Activated T-helper 1 cell treated with anti-CD3 and anti-CD28 coated beads, Interleukin-12 subunit alpha, Interleukin-12 subunit beta, Interleukin-2, Interleukin-4 antibody, amounts not matched to agents 30 ng/mL and 10 ng/mL and 1 ng/mL, durations not matched to agents 14 hours and 24 hours and 36 hours (primary cell): ENCODE measurements around the gene PHF20. TPM values are rescaled to one million over a fixed set of nuclear protein-coding genes. Genes with fewer than 3 reads are reported as not detected.
"Not testable (repeated sequence)": the region's sequence is repeated elsewhere in the genome, so short reads cannot be mapped to it uniquely, and the experiment has no call there.

Experiments
- DNase-seq: peaks from one replicate; pipeline ENCODE4 v3.0.0; 2021; ENCODE audit warnings: low spot score
- H3K27ac Mint-ChIP-seq: one replicate; pipeline ENCODE4 v1.8.0; 2021; ENCODE audit warnings: mild to moderate bottlenecking, mixed read lengths
- H3K27me3 Mint-ChIP-seq: one replicate; pipeline ENCODE4 v1.8.0; 2022; ENCODE audit warnings: mild to moderate bottlenecking, moderate library complexity, mixed read lengths; ENCODE audit not compliant: insufficient read depth
- H3K36me3 Mint-ChIP-seq: one replicate; pipeline ENCODE4 v1.8.0; 2021; ENCODE audit warnings: low read depth, mixed read lengths
- H3K4me1 Mint-ChIP-seq: one replicate; pipeline ENCODE4 v1.8.0; 2021; ENCODE audit warnings: low read depth, mixed read lengths
- H3K4me3 Mint-ChIP-seq: one replicate; pipeline ENCODE4 v1.8.0; 2021; ENCODE audit warnings: mild to moderate bottlenecking, moderate library complexity, mixed read lengths
- H3K9me3 Mint-ChIP-seq: one replicate; pipeline ENCODE4 v1.8.0; 2021; ENCODE audit warnings: mixed read lengths
- intact Hi-C: fragments of 100-400 bp; cut with micrococcal nuclease; formaldehyde crosslinking; loops from one replicate; pipeline ENCODE4 v1.15.1; 2024
- total RNA-seq: library from RNA; stranded (reverse); gene quantifications from 2 replicates; pipeline ENCODE4 v1.2.3, GENCODE V29; 2022

PHF20 gene
- total RNA-seq, 1 donor from 2014 or later: 50.5 TPM

DNA sequence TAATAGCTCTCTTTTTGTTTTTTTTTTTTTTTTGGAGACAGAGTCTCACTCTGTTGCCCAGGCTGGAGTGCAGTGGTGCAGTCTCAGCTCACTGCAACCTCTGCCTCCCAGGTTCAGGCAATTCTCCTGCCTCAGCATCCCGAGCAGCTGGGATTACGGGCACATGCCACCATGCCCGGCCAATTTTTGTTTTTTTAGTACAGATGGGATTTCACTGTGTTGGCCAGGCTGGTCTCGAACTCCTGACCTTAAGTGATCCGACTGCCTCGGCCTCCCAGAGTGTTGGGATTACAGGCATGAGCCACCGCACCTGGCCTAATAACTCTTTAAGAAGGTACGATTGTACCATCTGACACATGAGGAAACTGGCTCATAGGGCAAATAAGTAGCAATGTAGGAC, 224.7 kb downstream of the PHF20 start:
- H3K4me1 Mint-ChIP-seq, H3K4me3 Mint-ChIP-seq, H3K27me3 Mint-ChIP-seq, DNase-seq, H3K27ac Mint-ChIP-seq, H3K36me3 Mint-ChIP-seq, H3K9me3 Mint-ChIP-seq, intact Hi-C loops: not testable (repeated sequence)

Other genes with a start within 250 kb of the PHF20 start
- not detected in 2 replicates for gene C20orf173, start 242.4 kb upstream of the PHF20 start, total RNA-seq
- 132 and 137 TPM in 2 replicates for gene ERGIC3, start 229.9 kb upstream of the PHF20 start, total RNA-seq
- 3.6 and 5.1 TPM in 2 replicates for gene SPAG4, start 156.2 kb upstream of the PHF20 start, total RNA-seq
- 304 and 308 TPM in 2 replicates for gene CPNE1, start 107.1 kb upstream of the PHF20 start, total RNA-seq
- gene RBM12, start 107.1 kb upstream of the PHF20 start, total RNA-seq: 151 and 168 TPM in 2 replicates
- 35.7 and 36.2 TPM in 2 replicates for gene NFS1, start 72.7 kb upstream of the PHF20 start, total RNA-seq
- gene ROMO1, start 72.6 kb upstream of the PHF20 start, total RNA-seq: 80.3 and 95.6 TPM in 2 replicates
- 349 and 357 TPM in 2 replicates for gene RBM39, start 29.8 kb upstream of the PHF20 start, total RNA-seq
- gene SCAND1, start 182.5 kb downstream of the PHF20 start, total RNA-seq: 39.7 and 41.2 TPM in 2 replicates
- gene CNBD2, start 196.6 kb downstream of the PHF20 start, total RNA-seq: 3.3 and 6.1 TPM in 2 replicates